Memory B cell (primary cell): ENCODE measurements around the gene COLEC11.
"Not testable (repeated sequence)": the region's sequence is repeated elsewhere in the genome, so short reads cannot be mapped to it uniquely, and the experiment has no call there.

ENCODE experiments used
- ATAC-seq: fragments of 150-1000 bp; cut with Tn5 transposase; 2 replicates; pipeline ENCODE4 v1.10.0; 2021; ENCODE audit warnings: low read depth, mild to moderate bottlenecking, moderate library complexity
- DNase-seq, 2 donors: peaks; one replicate each; pipeline ENCODE4 v3.0.0; 2022; ENCODE audit warnings: low spot score in 2 of 2
- H3K27ac Mint-ChIP-seq: one replicate; pipeline ENCODE4 v1.8.0; 2022; ENCODE audit warnings: mild to moderate bottlenecking, moderate library complexity, mixed read lengths
- H3K27me3 Mint-ChIP-seq: one replicate; pipeline ENCODE4 v1.8.0; 2022; ENCODE audit warnings: mixed read lengths
- H3K36me3 Mint-ChIP-seq: one replicate; pipeline ENCODE4 v1.8.0; 2022; ENCODE audit warnings: mild to moderate bottlenecking, mixed read lengths
- H3K4me1 Mint-ChIP-seq: one replicate; pipeline ENCODE4 v1.8.0; 2022; ENCODE audit warnings: mixed read lengths
- H3K4me3 Mint-ChIP-seq: one replicate; pipeline ENCODE4 v1.8.0; 2022; ENCODE audit warnings: mild to moderate bottlenecking, moderate library complexity, mixed read lengths
- H3K9me3 Mint-ChIP-seq: one replicate; pipeline ENCODE4 v1.8.0; 2022; ENCODE audit warnings: mixed read lengths

COLEC11 gene

DNA sequence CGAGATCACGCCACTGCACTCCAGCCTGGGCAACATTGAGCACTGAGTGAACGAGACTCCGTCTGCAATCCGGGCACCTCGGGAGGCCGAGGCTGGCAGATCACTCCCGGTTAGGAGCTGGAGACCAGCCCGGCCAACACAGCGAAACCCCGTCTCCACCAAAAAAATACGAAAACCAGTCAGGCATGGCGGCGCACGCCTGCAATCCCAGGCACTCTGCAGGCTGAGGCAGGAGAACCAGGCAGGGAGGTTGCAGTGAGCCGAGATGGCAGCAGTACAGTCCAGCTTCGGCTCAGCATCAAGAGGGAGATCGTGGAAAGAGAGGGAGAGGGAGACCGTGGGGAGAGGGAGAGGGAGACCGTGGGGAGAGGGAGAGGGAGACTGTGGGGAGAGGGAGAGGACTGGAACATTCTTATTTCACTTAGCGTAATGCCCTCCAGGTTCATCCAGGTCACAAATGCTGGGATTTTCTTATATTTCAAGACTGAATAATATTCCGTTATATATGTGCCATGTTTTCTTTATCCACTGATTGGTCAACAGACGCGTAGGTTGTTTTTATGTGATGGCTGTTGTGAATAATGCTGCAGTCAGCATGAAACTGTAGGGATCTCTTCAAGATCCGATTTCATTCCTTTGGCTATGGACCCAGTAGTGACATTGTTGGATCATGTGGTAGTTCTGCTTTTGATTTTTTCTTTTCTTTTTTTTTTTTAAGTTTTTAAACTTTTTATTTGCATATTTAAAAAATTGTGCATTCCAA lies 21.7 kb downstream of the COLEC11 start:
- not testable (repeated sequence) for H3K4me1 Mint-ChIP-seq, H3K27me3 Mint-ChIP-seq, H3K36me3 Mint-ChIP-seq, H3K9me3 Mint-ChIP-seq, ATAC-seq, H3K4me3 Mint-ChIP-seq, H3K27ac Mint-ChIP-seq, DNase-seq

DNA sequence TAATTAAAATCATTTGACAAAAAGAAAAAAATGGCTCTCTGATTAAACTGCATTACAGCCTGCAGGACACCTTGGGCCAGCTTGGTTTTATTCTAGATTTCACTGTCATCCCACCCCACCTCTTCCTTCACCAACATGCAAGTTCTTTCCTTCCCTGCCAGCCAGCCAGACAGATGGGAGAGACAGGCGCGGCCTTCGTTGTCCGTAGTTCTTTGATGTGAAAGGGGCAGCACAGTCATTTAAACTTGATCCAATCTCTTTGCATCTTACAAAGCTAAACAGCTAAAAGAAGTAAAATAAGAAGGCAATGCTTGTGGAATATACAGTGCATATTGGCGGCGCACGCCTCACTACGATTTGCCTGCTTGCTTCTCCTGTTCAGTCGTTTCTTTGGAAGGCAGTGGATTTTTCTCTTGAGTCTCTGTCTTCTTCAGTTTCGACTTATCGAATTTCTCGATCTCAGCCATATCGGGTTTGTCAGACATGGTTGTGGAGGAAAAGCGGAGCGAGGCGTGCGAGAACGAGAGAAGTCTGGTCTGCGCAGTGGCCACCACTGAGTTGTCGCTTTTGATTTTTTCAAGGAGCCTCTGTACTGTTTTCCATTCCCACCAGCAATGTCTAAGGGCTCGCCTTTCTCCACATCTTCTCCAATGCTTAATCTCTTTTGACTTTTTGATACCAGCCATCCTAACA lies 22.4 kb downstream of the COLEC11 start:
- Mint-ChIP-seq H3K36me3 (no peaks in the 10 kb centered on the region), H3K4me1 (no peaks in the 10 kb centered on the region), H3K4me3 (no peak overlapping the region), H3K27me3 (peaks cover 3% of the 10 kb centered on the region), H3K9me3 (peaks cover 1% of the 10 kb centered on the region), H3K27ac (no peak overlapping the region)
- DNase-seq (no peak), ATAC-seq (no peak)

DNA sequence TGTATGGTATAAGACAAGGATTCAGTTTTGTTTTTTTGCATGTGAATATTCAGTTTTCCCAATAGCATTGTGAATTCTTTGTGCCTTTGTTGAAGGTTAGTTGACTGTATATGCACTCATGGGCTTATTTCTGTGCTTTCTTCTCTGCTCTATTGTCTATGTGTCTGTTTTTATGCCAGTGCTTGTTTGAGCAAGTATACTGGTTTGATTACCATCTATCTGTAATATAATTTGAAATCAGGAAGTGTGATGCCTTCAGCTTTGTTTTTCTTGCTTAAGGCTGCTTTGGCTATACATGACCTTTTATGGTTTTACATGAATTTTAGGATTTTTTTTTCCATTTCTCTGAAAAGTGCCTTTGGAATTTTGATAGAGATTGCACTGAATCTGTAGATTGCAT lies 23.5 kb downstream of the COLEC11 start:
- ATAC-seq (no peak), DNase-seq (no peak)
- Mint-ChIP-seq H3K27ac (no peak overlapping the region), H3K36me3 (no peaks in the 10 kb centered on the region), H3K4me3 (no peak overlapping the region), H3K27me3 (peaks cover 3% of the 10 kb centered on the region), H3K9me3 (peaks cover 1% of the 10 kb centered on the region), H3K4me1 (no peaks in the 10 kb centered on the region)

DNA sequence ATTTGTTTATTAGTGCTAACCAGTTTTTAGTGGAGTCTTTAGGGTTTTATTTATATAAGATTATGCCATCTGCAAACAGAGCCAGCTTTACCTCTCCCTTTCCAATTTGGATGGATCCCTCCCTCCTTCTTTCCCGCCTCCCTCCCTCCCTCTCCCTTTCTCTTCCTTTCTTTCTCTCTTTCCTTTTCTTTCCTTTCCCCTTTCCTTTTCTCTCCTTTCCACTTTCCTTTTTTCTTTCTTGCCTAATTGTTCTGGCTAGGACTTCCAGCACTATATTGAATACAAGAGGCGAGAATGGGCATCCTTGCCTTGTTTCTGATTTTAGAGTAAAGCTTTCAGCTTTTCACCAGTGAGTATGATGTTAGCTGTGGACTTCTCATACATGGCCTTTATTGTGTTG lies 24.1 kb downstream of the COLEC11 start:
- peaks cover 1% of the 10 kb centered on the region for H3K9me3 Mint-ChIP-seq
- ATAC-seq (no peak), DNase-seq (no peak)
- H3K27ac Mint-ChIP-seq: no peak overlapping the region
- H3K27me3 Mint-ChIP-seq: peaks cover 3% of the 10 kb centered on the region
- peaks cover 2% of the 10 kb centered on the region for H3K36me3 Mint-ChIP-seq
- no peak overlapping the region for H3K4me3 Mint-ChIP-seq
- H3K4me1 Mint-ChIP-seq: no peaks in the 10 kb centered on the region

DNA sequence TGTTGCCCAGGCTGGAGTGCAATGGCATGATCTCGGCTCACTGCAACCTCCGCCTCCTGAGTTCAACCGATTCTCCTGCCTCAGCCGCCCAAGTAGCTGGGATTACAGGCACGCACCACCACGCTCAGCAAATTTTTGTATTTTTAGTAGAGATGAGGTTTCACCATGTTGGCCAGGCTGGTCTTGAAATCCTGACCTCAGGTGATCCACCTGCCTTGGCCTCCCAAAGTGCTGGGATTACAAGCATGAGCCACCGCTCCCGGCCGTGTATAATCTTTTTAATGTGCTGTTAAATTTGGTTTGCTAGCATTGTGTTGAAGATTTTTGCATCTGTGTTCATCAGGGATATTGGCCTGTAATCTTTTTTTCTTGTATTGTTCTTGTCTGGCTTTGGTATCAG lies 24.7 kb downstream of the COLEC11 start:
- H3K27ac Mint-ChIP-seq, ATAC-seq, DNase-seq, H3K36me3 Mint-ChIP-seq, H3K4me1 Mint-ChIP-seq, H3K4me3 Mint-ChIP-seq, H3K9me3 Mint-ChIP-seq, H3K27me3 Mint-ChIP-seq: not testable (repeated sequence)

DNA sequence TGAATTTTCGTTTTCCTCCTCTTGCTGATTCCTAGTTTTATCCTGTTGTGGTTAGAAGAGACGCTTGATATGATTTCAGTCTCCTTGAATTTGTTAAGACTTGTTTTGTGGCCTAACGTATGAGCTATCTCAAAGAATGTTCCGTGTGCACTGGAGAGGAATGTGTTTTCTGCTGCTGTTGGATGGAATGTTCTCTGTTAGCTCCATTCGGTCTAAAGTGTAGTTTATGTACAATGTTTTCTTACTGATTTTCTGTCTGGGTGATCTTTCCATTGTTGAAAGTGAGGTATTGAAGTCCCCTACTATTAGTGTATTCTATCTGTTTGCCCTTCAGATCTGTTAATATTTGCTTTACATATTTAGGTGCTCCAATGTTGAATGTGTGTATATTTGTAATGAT lies 25.9 kb downstream of the COLEC11 start:
- peaks cover 1% of the 10 kb centered on the region for H3K9me3 Mint-ChIP-seq
- H3K36me3 Mint-ChIP-seq: peaks cover 2% of the 10 kb centered on the region
- H3K4me1 Mint-ChIP-seq: no peaks in the 10 kb centered on the region
- no peak overlapping the region for H3K4me3 Mint-ChIP-seq
- ATAC-seq (no peak), DNase-seq (no peak)
- H3K27me3 Mint-ChIP-seq: peaks cover 3% of the 10 kb centered on the region
- H3K27ac Mint-ChIP-seq: no peak overlapping the region

DNA sequence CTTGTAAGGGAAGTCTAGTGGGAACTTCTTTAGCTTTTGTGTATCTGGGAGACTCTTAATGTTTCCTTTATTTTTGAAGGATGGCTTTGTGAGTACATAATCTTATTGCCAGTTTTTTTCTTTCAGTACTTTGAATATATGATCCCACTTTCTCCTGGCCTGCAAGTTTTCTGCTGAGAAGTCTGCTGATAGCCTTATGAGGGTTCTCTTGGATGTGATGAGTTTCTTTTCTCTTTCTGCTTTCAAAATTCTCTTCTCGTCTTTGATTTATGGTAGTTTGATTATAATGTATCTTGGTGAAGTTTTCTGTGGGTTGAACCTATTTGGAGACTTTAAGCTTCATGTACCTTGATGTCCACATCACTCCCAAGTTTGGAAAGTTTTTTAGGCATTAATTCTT lies 28.1 kb downstream of the COLEC11 start:
- H3K9me3 Mint-ChIP-seq: peaks cover 1% of the 10 kb centered on the region
- ATAC-seq: no peak

DNA sequence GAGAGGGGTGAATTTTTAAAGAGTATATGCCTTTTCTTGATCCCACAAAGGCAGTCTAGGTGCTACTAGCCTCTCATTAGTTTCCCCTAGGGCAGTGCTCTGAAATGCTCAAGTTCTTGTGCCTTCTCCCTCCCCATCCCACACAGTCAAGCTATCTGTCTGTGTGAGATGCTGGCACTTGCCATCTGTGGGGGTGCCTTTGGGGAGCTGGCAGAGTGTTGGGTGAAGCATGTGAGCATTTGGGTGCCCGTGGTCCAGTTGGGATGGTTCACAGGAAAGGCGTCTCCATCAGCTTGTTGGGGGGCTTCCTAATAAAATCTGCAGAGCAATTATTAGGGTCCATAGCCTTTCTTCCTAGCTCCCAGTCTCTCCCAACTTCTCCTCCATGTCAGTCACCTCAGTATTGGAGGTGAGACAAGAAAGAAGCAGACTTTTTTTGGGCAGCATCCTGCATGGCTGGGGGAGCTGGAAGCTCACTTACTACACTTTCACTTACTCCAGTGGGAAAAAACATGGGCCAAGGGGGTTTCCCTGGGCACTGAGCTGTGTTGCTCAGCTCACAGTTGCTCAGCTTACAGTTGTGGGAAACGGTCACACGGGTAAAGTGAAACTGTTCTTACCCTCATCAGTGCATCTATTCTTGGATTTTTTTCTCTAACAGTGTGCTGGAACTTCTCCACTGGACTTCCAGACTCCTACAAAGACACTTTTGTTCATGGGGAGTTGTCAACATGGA lies 29.3 kb downstream of the COLEC11 start:
- DNase-seq (no peak), ATAC-seq (no peak)
- Mint-ChIP-seq H3K27me3 (peaks cover 9% of the 10 kb centered on the region), H3K4me1 (no peaks in the 10 kb centered on the region), H3K27ac (no peak overlapping the region), H3K4me3 (no peak overlapping the region), H3K9me3 (peaks cover 1% of the 10 kb centered on the region), H3K36me3 (peaks cover 2% of the 10 kb centered on the region)

More for the DNA sequence above, 28.1 kb downstream of the COLEC11 start:
- Mint-ChIP-seq H3K27ac (no peak overlapping the region), H3K27me3 (peaks cover 9% of the 10 kb centered on the region), H3K36me3 (peaks cover 2% of the 10 kb centered on the region), H3K4me1 (no peaks in the 10 kb centered on the region), H3K4me3 (no peak overlapping the region)
- no peak for DNase-seq

DNA sequence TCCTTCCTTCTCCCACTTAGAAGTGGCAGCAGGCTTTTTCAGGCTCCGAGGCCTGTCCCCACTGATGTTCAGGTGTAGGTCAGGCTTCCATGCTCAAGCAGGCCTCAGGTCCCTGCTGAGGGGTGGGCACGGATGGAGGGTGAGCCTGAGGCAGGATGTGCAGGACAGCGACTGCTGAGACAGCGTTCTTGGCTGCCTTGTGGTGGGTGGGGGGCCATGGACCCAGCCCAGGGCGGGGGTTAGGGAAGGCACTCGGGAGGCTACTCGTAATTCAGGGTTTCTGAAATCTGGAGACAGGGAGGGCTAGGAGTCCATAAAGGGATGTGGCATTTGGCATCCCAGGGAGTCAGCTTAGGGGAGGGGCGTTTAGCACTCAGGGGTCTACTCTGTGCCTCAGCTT lies 30.3 kb downstream of the COLEC11 start:
- ATAC-seq (no peak), DNase-seq (no peak)
- Mint-ChIP-seq H3K4me3 (no peak overlapping the region), H3K27me3 (peaks cover 9% of the 10 kb centered on the region), H3K27ac (no peak overlapping the region), H3K9me3 (peaks cover 1% of the 10 kb centered on the region), H3K4me1 (no peaks in the 10 kb centered on the region), H3K36me3 (peaks cover 2% of the 10 kb centered on the region)

DNA sequence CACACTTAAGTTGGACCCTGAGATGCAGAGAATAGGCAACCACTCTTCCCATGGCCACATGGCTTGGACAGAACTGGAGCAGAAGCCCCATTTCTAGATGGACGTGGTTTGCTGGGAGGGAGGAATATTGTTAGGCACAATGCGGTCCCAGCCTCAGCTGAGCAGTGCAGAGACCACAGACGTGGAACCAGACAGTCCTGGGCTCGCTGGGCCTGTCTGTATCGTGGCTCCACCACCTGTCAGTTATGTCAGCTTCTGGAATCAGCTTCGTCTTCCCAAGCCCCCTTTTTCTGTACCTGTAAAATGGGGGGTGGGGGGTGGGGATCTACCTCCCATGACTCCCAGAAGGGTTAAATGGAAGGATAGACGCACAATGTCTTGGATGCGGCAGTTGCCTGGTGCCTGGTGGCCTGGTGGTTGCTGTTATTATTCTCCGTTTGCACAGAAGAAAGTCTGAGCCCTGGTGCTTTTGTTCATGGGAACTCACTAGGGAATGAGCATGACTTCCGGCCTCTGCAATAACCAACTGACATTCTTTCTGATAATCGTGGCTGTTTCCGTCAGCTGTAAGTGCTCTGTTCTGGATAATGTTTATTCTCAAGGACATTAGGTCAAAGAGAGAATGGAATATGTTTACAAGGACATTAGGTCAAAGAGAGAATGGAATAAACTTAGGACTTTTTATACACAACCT lies 31.4 kb downstream of the COLEC11 start:
- H3K4me3 Mint-ChIP-seq: no peak overlapping the region
- no peak overlapping the region for H3K27ac Mint-ChIP-seq
- H3K4me1 Mint-ChIP-seq: no peaks in the 10 kb centered on the region
- H3K27me3 Mint-ChIP-seq: peaks cover 7% of the 10 kb centered on the region
- DNase-seq: no peak
- no peak for ATAC-seq
- peaks cover 1% of the 10 kb centered on the region for H3K9me3 Mint-ChIP-seq
- H3K36me3 Mint-ChIP-seq: peaks cover 2% of the 10 kb centered on the region

DNA sequence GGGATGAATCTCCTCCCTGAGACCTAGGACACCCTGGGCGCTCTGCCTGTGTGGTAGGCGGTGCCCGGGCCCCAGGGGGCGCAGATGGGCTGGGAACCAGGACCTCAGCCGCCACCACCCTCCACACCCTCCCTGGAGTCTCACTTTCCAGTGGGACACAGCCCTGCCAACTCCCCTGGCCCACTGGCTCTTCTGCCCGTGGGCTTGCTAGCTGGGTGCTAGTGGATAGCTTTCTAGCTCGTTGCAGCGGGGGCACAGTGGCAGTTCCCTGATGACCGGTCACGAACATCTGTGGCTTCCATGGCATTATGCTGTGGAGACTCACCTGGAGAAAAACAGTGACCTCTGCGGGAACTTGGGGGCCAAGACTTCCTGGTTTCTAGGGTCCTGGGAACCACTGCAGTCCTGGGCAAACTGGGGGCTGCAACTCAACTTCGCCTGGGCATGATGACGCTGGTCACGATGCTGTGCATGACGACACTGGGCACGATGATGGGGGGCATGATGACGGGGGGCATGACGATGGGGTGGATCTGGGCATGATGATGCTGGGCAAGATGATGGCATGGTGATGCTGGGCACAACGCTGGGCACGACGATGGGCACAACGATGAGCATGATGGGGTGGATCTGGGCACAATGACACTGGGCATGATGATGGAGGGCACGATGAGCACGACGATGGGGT lies 32.0 kb downstream of the COLEC11 start:
- ATAC-seq (no peak), DNase-seq (no peak)
- Mint-ChIP-seq H3K4me1 (no peaks in the 10 kb centered on the region), H3K36me3 (peaks cover 2% of the 10 kb centered on the region), H3K27me3 (peaks cover 6% of the 10 kb centered on the region), H3K4me3 (no peak overlapping the region), H3K9me3 (no peaks in the 10 kb centered on the region), H3K27ac (no peak overlapping the region)

DNA sequence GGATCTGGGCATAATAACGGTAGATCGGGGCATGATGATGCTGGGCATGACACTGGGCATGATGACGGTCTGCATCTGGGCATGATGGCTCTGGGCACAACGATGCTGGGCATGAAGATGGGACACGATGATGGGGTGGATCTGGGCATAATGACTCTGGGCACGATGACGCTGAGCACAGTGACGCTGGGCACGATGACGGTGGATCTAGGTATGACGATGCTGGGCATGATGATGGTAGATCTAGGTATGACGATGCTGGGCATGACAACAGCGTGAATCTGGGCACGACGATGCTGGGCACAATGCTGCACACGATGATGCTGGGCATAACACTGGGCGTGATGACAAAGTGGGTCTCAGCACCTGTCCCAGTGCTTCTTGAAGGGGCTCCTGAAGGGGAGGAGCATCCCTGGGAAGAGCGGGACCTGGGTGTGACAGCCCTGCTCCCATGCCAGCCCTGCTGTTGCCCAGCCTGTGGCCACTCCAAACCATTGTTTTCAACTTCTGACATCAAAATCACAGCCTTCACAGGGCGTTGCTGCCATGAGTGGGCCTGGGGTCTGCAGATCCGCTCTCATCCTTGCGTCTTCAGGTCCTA lies 32.7 kb downstream of the COLEC11 start:
- no peak overlapping the region for H3K4me3 Mint-ChIP-seq
- H3K27me3 Mint-ChIP-seq: peaks cover 6% of the 10 kb centered on the region
- DNase-seq (no peak), ATAC-seq (no peak)
- no peaks in the 10 kb centered on the region for H3K4me1 Mint-ChIP-seq
- peaks cover 2% of the 10 kb centered on the region for H3K36me3 Mint-ChIP-seq
- no peak overlapping the region for H3K27ac Mint-ChIP-seq
- no peaks in the 10 kb centered on the region for H3K9me3 Mint-ChIP-seq

DNA sequence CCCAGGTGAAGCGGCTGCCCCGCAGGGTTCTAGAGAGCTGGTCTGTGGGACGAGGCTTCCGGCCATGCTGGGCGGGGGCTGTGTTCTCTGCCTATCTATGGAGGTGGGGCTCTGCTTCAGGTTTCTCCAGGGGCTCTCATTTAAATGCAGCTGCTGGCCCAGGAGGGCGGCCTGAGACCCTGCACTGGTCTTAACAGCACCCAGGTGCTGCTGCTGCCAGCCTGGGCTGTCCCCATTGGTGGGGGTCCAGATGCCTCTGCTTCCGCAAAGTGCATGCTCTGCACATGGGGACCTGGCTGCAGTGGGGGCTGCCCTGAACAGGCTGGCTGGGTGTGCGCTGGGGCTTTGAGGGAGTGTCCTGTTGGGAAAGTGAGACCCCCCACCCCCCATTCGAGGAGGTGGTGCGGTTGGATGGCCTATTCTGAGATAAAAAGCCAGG lies 33.3 kb downstream of the COLEC11 start:
- H3K27ac Mint-ChIP-seq: no peak overlapping the region
- H3K36me3 Mint-ChIP-seq: peaks cover 2% of the 10 kb centered on the region
- peaks cover 6% of the 10 kb centered on the region for H3K27me3 Mint-ChIP-seq
- DNase-seq (no peak), ATAC-seq (no peak)
- H3K9me3 Mint-ChIP-seq: no peaks in the 10 kb centered on the region
- H3K4me1 Mint-ChIP-seq: no peaks in the 10 kb centered on the region
- H3K4me3 Mint-ChIP-seq: no peak overlapping the region
